NCI-H345 treated with DMSO at 0.1 percent for 48 hours (cell line): Measurements from ENCODE around the gene CDK7.

ENCODE experiments used
- DNase-seq: peaks from one replicate; lab custom pipeline; 2025; ENCODE audit not compliant: unreplicated experiment; lab: John Stamatoyannopoulos, UW

Gene CDK7

DNA sequence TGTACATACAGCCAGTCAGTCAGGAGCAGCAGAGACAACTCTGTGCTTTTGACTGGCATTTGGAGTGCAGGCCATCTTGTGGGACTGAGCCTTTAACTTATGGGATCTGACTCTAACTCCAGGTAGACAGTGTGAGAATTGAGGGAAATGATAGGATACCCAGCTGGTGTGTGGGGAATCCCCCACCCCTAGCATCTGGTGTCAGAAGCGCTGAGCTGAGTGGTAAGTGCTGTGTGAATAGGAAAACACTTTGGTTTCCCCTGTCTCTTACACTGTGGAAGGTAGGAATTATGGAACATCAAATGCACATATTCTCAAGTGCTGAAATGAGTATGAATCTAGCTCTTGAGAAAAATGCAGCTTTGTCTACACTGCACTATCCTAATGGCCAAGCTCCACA is 54.0 kb downstream of the CDK7 start:
- no peak for DNase-seq

DNA sequence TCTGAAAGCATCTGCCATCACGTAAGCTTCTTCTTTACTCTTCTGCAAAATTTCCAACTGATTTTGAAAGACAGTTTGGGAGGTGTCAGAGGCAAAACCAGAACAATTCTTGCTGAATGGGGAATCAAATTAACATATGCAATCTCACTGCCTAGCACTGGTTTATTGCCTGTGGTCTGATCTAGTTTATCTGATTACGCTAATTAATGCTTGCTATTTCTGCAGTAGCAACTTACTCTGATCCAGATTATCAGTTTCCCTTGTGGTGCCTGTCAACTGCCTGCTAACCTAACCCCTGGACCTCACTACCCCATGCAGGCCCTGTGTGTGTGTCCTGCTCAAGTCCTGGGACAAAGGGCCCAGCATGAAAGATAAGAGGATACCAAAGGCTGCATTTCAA is 57.6 kb downstream of the CDK7 start:
- DNase-seq = no peak

GRCh38 chr5:69293882-69294281 is 59.2 kb downstream of the CDK7 start:
- no peak for DNase-seq

DNA sequence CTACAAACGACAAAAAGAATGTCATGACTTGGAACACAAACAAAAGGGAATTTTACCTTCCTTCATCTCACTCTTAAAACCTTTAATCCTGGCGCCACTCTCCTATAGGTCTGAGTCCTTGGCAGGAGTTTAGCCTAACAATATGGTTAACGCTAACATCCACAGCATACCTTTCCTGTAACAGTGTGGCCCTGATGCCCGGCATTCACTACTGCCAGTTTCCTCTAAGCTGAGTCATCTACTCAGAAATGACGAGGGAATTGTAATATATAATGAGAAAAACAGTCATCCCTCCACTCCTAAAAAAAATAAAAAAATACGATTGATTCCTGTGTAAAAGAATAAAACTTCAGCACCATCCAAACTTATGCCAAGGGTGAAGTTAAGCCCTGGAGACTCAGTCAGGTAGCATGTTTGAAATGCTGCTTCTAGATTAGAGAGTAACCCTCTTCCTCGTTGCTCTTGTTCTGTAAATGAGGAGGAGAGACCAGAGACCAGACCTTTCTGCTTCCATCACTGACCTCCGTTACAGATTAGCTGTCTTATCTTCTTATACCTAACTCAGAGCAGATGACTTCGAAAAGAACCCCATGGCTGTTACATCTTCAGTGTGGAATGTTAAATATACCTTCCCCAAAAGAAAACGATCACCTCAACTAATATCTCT is 60.5 kb downstream of the CDK7 start:
- DNase-seq = no peak

- no peak for DNase-seq
These were observed 64.9 kb downstream of the CDK7 start for GRCh38 chr5:69299625-69300024.

DNA sequence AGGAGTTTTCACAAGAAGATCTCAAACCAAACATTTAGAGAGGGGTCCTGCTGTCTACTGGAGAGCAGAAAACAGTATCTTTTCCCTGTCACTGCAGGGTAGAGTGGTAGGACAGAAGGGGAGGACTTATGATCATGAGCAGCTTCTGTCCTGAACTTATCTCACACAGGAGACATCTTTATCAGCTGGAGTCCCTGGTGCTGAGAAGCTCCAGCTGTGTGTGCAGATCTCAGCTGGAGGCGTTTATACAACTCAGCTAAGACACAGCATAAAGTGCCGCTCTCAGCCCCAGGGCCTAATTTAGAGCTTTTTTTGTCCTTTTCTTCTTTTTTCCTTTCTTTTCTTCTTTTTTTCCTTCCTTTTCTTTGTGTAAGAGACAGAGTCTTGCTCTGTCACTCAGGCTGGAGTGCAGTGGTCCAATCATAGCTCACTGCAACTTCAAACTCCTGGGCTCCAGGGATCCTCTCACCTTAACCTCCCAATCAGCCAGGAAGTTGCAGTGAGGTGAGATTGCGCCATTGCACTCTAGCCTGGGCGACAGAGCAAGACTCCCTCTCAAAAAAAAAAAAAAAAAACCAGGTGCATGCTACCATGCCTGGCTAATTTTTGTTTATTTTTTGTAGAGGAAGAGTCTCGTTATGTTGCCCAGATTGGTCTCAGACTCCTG is 66.0 kb downstream of the CDK7 start:
- DNase-seq = no peak

- no peak for DNase-seq
These were observed 70.8 kb downstream of the CDK7 start for GRCh38 chr5:69305512-69305911.

DNA sequence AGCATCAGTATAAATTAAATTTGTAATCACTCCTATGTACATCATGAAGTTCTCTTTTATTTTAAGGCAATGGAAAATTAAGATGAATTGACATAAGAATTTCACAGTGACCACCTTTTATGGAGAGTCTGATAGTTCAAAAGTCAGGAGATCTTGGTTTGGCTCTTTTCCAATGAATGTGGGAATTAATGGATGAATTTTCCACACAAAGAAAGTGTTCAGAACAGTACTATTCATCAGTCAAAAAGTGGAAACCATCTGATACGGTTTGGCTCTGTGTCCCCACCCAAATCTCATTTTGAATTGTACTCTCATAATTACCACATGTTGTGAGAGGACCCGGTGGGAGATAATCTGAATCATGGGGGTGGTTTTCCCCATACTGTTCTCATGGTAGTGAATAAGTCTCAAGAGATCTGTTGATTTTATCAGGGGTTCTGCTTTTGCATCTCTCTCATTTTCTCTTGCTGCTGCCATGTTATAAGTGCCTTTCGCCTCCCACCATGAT is 73.4 kb downstream of the CDK7 start:
- DNase-seq = no peak

DNA sequence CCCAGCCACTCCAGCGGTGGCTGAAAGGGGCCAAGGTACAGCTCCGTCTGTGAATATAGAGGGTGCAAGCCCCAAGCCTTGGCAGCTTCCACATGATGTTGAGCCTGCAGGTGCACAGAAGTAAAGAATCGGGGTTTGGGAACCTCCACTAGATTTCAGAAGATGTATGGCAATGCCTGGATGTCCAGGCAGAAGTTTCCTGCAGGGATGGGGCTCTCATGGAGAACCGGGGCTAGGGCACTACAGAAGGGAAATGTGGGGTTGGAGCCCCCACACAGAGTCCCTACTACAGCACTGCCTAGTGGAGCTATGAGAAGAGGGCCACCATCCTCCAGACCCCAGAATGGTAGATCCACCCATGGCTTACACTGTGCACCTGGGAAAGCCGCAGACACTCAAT is 74.7 kb downstream of the CDK7 start:
- DNase-seq = no peak

DNA sequence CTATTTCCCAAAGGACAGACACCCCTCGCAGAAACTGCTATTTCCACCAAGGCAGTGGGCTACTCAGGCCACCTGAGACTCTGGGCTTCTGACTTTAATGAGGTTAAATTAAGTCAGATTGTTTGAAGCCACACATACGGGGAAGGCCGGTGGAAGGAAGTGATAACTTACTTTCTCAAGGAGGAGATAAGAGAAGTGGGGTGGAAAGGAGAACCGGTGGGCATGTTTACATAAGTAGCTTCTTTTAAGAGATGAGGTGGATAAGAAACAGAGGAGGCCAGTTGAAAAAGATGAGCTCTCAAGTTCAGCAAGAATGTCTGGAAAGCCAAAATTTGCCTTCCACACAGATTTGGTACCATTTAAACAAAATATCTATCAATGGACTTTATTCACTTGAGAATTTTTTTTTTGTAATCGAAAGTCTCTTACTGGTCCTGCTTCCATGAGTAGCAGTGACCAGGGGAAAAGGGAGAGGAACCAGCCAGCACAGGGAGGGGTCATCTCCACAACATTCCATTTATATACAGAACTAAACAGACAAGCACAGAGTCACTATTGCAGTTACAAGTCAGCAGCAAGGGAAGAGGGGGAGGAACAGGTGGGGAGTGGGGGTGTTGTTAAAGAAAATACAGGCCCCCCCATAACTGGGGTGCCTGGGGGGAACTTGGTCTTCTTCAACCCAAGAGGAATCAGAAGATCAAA is 77.9 kb downstream of the CDK7 start:
- DNase-seq = no peak

DNA sequence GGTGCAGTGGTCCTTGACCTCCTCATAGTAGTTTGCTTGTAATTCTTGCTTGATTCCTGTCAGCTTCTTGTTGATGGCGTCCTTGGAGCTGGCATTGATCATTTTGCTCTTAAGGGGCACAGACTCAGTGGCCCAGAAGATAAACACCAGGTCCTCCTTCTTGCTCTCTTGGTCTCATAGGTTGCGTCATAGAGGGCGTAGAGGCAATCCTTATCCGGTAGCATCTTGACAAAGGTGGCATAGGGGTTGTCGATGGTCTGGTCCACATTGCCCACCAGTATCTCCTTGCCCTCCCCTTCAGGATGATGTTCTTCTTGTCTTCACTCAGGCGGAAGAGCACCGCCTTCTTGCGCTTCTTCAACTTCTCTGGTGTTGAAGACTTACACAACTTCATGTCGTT is 78.7 kb downstream of the CDK7 start:
- no peak for DNase-seq

- DNase-seq = no peak
These were observed 81.3 kb downstream of the CDK7 start for GRCh38 chr5:69315972-69316371.

GRCh38 chr5:69317391-69317790 is 82.7 kb downstream of the CDK7 start:
- DNase-seq = no peak

- no peak for DNase-seq
These were observed 91.7 kb downstream of the CDK7 start for GRCh38 chr5:69326365-69326764.
